Trophoblast cell (in vitro differentiated cells and primary cell): ENCODE data around the gene ZNF615.
"Not testable (repeated sequence)": the region's sequence is repeated elsewhere in the genome, so short reads cannot be mapped to it uniquely, and the experiment has no call there.

Experiments
- DNase-seq, 2 donors: peaks; one replicate each; pipeline ENCODE4 v3.0.0-alpha.2; 2016
- H2AFZ ChIP-seq: 2 replicates; pipeline ENCODE4 v1.6.1; 2013; ENCODE audit warnings: low read length, moderate library complexity, mild to moderate bottlenecking; ENCODE audit not compliant: insufficient read depth, poor library complexity
- H2AK5ac ChIP-seq: 2 replicates; pipeline ENCODE4 v1.6.1; 2013; ENCODE audit warnings: mild to moderate bottlenecking, low read length
- H2BK120ac ChIP-seq: 2 replicates; pipeline ENCODE4 v1.6.1; 2013; ENCODE audit warnings: low read length, mild to moderate bottlenecking, moderate library complexity; ENCODE audit not compliant: insufficient read depth, poor library complexity
- H2BK12ac ChIP-seq: 2 replicates; pipeline ENCODE4 v1.6.1; 2013; ENCODE audit warnings: mild to moderate bottlenecking, low read length, moderate library complexity
- H2BK5ac ChIP-seq: 2 replicates; pipeline ENCODE4 v1.6.1; 2013; ENCODE audit warnings: low read length, low read depth, moderate library complexity, mild to moderate bottlenecking; ENCODE audit not compliant: poor library complexity
- H3K14ac ChIP-seq: 2 replicates; pipeline ENCODE4 v1.6.1; 2013; ENCODE audit warnings: mild to moderate bottlenecking, low read length
- H3K18ac ChIP-seq: 2 replicates; pipeline ENCODE4 v1.6.1; 2013; ENCODE audit warnings: mild to moderate bottlenecking, low read length
- H3K23ac ChIP-seq: 2 replicates; pipeline ENCODE4 v1.6.1; 2013; ENCODE audit warnings: low read length
- H3K27ac ChIP-seq: 2 replicates; pipeline ENCODE4 v1.5.1; 2013; ENCODE audit warnings: low read depth, mild to moderate bottlenecking, inconsistent platforms, low read length, moderate library complexity
- H3K27me3 ChIP-seq: 2 replicates; pipeline ENCODE4 v1.6.1; 2013; ENCODE audit warnings: inconsistent platforms, mild to moderate bottlenecking, low read length, moderate library complexity; ENCODE audit not compliant: insufficient read depth
- H3K36me3 ChIP-seq, 2 experiments: 1 replicate in 1 of 2; 2 replicates in 1 of 2; pipeline ENCODE4 v1.6.1; 2013; ENCODE audit warnings: low read length in 2 of 2, mild to moderate bottlenecking in 2 of 2, moderate library complexity in 1 of 2; ENCODE audit not compliant: insufficient read depth in 2 of 2, control insufficient read depth in 1 of 2
- H3K4ac ChIP-seq: 2 replicates; pipeline ENCODE4 v1.6.1; 2013; ENCODE audit warnings: low read depth, mild to moderate bottlenecking, low read length, moderate library complexity
- H3K4me1 ChIP-seq, 2 experiments: 1 replicate in 1 of 2; 2 replicates in 1 of 2; pipeline ENCODE4 v1.6.1; 2013; ENCODE audit warnings: low read length in 2 of 2, mild to moderate bottlenecking in 2 of 2, moderate library complexity in 1 of 2; ENCODE audit not compliant: insufficient read depth in 2 of 2, control insufficient read depth in 1 of 2
- H3K4me2 ChIP-seq: 2 replicates; pipeline ENCODE4 v1.6.1; 2013; ENCODE audit warnings: inconsistent platforms, mild to moderate bottlenecking, low read length, moderate library complexity
- H3K4me3 ChIP-seq: 2 replicates; pipeline ENCODE4 v1.5.1; 2013; ENCODE audit warnings: mild to moderate bottlenecking, low read depth, low read length, inconsistent platforms
- H3K79me1 ChIP-seq: one replicate; pipeline ENCODE4 v1.6.1; 2013; ENCODE audit warnings: low read length
- H3K79me2 ChIP-seq: 2 replicates; pipeline ENCODE4 v1.6.1; 2013; ENCODE audit warnings: low read length, mild to moderate bottlenecking; ENCODE audit not compliant: control insufficient read depth, insufficient read depth, poor library complexity
- H3K9ac ChIP-seq: 2 replicates; pipeline ENCODE4 v1.6.1; 2013; ENCODE audit warnings: mild to moderate bottlenecking, low read length
- H3K9me3 ChIP-seq: 2 replicates; pipeline ENCODE4 v1.6.1; 2013; ENCODE audit warnings: low read depth, mild to moderate bottlenecking, control low read depth, inconsistent platforms, low read length; ENCODE audit not compliant: insufficient read depth
- H4K12ac ChIP-seq: 2 replicates; pipeline ENCODE4 v1.6.1; 2013; ENCODE audit warnings: low read depth, mild to moderate bottlenecking, low read length, moderate library complexity
- H4K8ac ChIP-seq: 2 replicates; pipeline ENCODE4 v1.6.1; 2013; ENCODE audit warnings: low read depth, mild to moderate bottlenecking, low read length, moderate library complexity
- H4K91ac ChIP-seq: one replicate; pipeline ENCODE4 v1.6.1; 2013; ENCODE audit warnings: low read depth, mild to moderate bottlenecking, low read length, moderate library complexity
- WGBS: extraction: QIAGEN DNeasy Blood & Tissue Kit; methylation state at CpG from one replicate; pipeline ENCODE4 v1.1.7; 2013; ENCODE audit warnings: missing lambda C conversion rate; ENCODE audit not compliant: insufficient read length, insufficient coverage; ENCODE audit errors: extremely low coverage; 5-methylcytosine and 5-hydroxymethylcytosine counted together

ZNF615 gene

DNA sequence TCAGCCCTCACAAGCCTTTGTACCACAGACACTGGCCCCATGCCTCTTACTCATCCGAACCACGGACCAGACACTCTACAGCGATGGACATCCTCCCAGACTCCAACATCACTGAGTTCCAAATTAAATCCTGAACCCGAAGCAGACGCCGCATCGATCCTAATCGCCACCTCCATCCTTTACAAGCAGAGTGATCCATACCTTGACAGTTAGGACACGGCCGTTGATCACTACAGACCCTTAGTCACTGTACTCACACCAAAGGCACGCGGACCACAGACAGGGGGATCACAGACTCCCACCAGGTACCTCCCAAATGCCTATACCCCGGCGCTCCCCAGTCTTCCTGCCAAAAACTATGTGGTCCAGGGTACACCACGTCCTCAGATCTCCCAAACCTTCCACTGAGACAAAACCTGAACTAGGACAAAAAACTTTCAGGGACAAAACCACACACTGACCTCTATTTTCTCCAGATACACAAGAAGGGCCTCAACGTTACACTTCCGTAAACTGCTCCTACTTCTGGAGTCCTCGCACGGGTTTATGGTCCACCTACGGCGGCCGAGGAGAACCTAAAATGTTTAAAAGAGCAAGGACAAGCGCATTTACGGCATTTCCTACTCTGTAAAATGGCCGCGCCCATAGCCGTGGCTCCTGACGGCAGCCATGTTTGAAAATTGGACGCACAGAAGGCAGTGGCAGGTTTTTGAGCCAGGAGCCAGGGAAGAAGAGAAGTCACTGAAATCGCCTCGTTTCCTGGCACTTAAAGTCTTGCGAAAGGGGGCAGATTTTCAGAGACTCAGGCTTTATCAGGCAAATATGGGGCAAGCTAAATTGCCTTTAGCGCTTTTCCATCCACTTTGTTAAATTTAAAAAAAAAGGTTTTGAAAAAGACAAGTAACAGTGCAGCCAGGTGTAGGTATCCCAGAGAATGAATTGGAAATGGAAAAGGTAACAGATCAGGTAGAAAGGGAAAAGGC, 21.4 kb downstream of the ZNF615 start, which contains the start of gene ZNF350:
TSS of gene ZNF350 (minus strand) at position 532 of the 983 bp plus-strand sequence. CDS start 12,480 bp downstream, outside the sequence.
- Histone ChIP-seq H2BK5ac (no peak within 1 kb of the TSS), H3K4me3 (peak within 1 kb of the TSS; percentile 92), H4K8ac (peak within 1 kb of the TSS; percentile 75), H3K27ac (no peak within 1 kb of the TSS), H2BK12ac (no peak within 1 kb of the TSS), H3K9me3 (peaks cover 10% of the 10 kb centered on the region), H3K4me2 (peak within 1 kb of the TSS; percentile 99), H2BK120ac (no peak within 1 kb of the TSS), H3K36me3 (no peaks in the 10 kb centered on the region), H3K79me2 (peaks cover 2% of the 10 kb centered on the region), H4K12ac (peak within 1 kb of the TSS; percentile 39), H3K79me1 (no peaks in the 10 kb centered on the region), H2AFZ (peak within 1 kb of the TSS; percentile 81), H2AK5ac (no peak within 1 kb of the TSS), H3K9ac (peak within 1 kb of the TSS; percentile 83), H3K4ac (peak within 1 kb of the TSS; percentile 63), H3K27me3 (no peaks in the 10 kb centered on the region), H3K18ac (no peak within 1 kb of the TSS), H3K4me1 (peaks cover 0 to 3% of the 10 kb centered on the region in 2 experiments), H3K23ac (no peak within 1 kb of the TSS), H3K14ac (peak within 1 kb of the TSS; percentile 25), H4K91ac (peak within 1 kb of the TSS; percentile 62)
- WGBS: no CpG with 5 or more reads among the region's 33 CpGs
- peak; percentile 96 to 97 for DNase-seq

DNA sequence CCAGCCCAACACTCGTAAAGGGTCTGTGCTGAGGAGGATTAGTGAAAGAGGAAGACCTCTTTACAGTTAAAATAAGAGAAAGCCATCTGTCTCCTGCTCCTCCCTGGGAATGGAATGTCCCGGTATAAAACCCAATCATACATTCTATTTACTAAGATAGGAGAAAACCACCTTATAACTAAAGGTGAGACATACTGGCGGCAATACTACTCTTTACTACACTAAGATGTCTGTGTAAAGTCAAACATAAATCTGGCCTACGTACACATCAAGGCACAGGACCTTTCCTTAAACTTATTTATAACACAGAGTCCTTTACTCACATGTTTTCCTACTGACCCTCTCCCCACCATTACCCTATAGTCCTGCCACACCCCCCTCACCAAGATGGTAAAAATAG, 24.6 kb downstream of the ZNF615 start:
- Histone ChIP-seq H3K27ac (no peak overlapping the region), H3K79me1 (no peaks in the 10 kb centered on the region), H3K4me3 (no peak overlapping the region), H3K9ac (no peak overlapping the region), H3K14ac (no peak overlapping the region), H2AK5ac (no peak overlapping the region), H4K12ac (no peak overlapping the region), H3K9me3 (peaks cover 12% of the 10 kb centered on the region), H2BK120ac (no peak overlapping the region), H3K4me2 (no peak overlapping the region), H3K79me2 (peaks cover 2% of the 10 kb centered on the region), H4K8ac (no peak overlapping the region), H3K18ac (no peak overlapping the region), H3K4me1 (peaks cover 0 to 9% of the 10 kb centered on the region in 2 experiments), H4K91ac (no peak overlapping the region), H2BK5ac (no peak overlapping the region), H2AFZ (no peak overlapping the region), H3K36me3 (peaks cover 5 to 11% of the 10 kb centered on the region in 2 experiments), H2BK12ac (no peak overlapping the region), H3K4ac (no peak overlapping the region), H3K27me3 (no peaks in the 10 kb centered on the region), H3K23ac (no peak overlapping the region)
- no peak for DNase-seq
- no CpG with 5 or more reads among the region's 4 CpGs for WGBS

DNA sequence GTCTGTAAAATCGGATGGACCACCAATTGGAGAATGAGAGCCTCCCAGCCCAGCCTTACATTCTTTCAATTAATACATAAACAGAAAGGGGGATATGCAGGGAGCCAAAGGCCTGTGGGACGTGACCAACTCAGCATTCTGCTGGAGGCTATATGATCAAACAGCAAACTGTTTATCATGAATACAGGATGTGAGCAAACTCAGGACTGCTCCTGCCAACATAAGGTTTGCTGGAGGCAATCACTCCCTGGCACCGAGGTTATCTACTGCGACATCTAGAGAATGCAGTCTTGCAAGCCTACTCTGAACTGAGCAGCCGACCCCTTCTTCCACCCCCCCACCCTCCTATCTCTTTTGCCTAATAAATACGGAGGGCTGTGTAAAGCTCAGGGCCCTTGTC, 27.1 kb downstream of the ZNF615 start:
- H3K79me2 ChIP-seq, H3K23ac ChIP-seq, H2BK120ac ChIP-seq, H2BK5ac ChIP-seq, H3K18ac ChIP-seq, H4K8ac ChIP-seq, H4K91ac ChIP-seq, H3K4ac ChIP-seq, H3K4me1 ChIP-seq, H3K4me2 ChIP-seq, H2AFZ ChIP-seq, H4K12ac ChIP-seq, H3K27me3 ChIP-seq, H2BK12ac ChIP-seq, H3K79me1 ChIP-seq, H2AK5ac ChIP-seq, H3K4me3 ChIP-seq, H3K9ac ChIP-seq, H3K14ac ChIP-seq: not testable (repeated sequence)
- Histone ChIP-seq H3K36me3 (peaks cover 9 to 16% of the 10 kb centered on the region in 2 experiments), H3K9me3 (peaks cover 16% of the 10 kb centered on the region), H3K27ac (peak overlapping the region; percentile 47)
- no CpG with 5 or more reads among the region's 6 CpGs for WGBS
- DNase-seq: peak; percentile 22 to 62

- H3K79me1 ChIP-seq: no peaks in the 10 kb centered on the region
- peak; percentile 71 to 94 for DNase-seq
- no peak overlapping the region for H3K9ac ChIP-seq
- H3K23ac ChIP-seq: no peak overlapping the region
- no peak overlapping the region for H2AK5ac ChIP-seq
- no peak overlapping the region for H3K18ac ChIP-seq
- no peak overlapping the region for H3K4ac ChIP-seq
- no peak overlapping the region for H4K8ac ChIP-seq
- peak overlapping the region; percentile 47 for H3K27ac ChIP-seq
- peaks cover 9 to 16% of the 10 kb centered on the region in 2 experiments for H3K36me3 ChIP-seq
- no peak overlapping the region for H2BK12ac ChIP-seq
- no CpG with 5 or more reads among the region's 6 CpGs for WGBS
- H3K4me2 ChIP-seq: no peak overlapping the region
- H3K79me2 ChIP-seq: no peaks in the 10 kb centered on the region
- H2BK5ac ChIP-seq: no peak overlapping the region
- no peak overlapping the region for H2AFZ ChIP-seq
- no peak overlapping the region for H2BK120ac ChIP-seq
- H3K9me3 ChIP-seq: peaks cover 19% of the 10 kb centered on the region
- H3K27me3 ChIP-seq: no peaks in the 10 kb centered on the region
- no peak overlapping the region for H3K14ac ChIP-seq
- no peak overlapping the region for H3K4me3 ChIP-seq
- H4K12ac ChIP-seq: no peak overlapping the region
- H4K91ac ChIP-seq: no peak overlapping the region
- peaks cover 3 to 8% of the 10 kb centered on the region in 2 experiments for H3K4me1 ChIP-seq
Measured at GRCh38 chr19:51980116-51980736, 27.8 kb downstream of the ZNF615 start.
